Prostate gland (tissue), 2 donors: Measurements from ENCODE around the gene UBE2E2.

Experiments
- CTCF ChIP-seq, 4 experiments: fragments of 200-600 bp in 2 of 4; fragments of 450-650 bp in 2 of 4; sonication (generic) in 2 of 4; IDR thresholded peaks; 1 replicate in 3 of 4; 2 replicates in 1 of 4; pipeline ENCODE4 v1.5.1; 2016 to 2019; ENCODE audit warnings: antibody characterized with exemption in 4 of 4, mild to moderate bottlenecking in 2 of 4, moderate library complexity in 2 of 4
- POLR2A ChIP-seq: fragments of 450-650 bp; IDR thresholded peaks from one replicate; pipeline ENCODE4 v1.6.1; 2016; ENCODE audit warnings: antibody characterized with exemption, mild to moderate bottlenecking
- POLR2AphosphoS5 ChIP-seq: sonication (generic); formaldehyde crosslinking; IDR thresholded peaks from one replicate; pipeline ENCODE4 v1.6.1; 2017; ENCODE audit warnings: antibody characterized with exemption

- TF ChIP-seq CTCF (IDR thresholded peaks at IDR 0.05) (no peak), POLR2A (no peak), POLR2AphosphoS5 (no peak)
Measured at GRCh38 chr3:23198801-23199200, 4.3 kb upstream of the UBE2E2 start.
